ENCODE measurements around the gene GFOD1.

- TF ChIP-seq POLR2A (IDR thresholded peaks at IDR 0.05) (no peak), CTCF (IDR thresholded peaks at IDR 0.05) (no peak), POLR2AphosphoS5 (IDR thresholded peaks at IDR 0.05) (no peak)
Measured at GRCh38 chr6:13415283-13415682, 72.1 kb downstream of the GFOD1 start.
